Left lung (tissue), 10 donors: Measurements from ENCODE around the gene KCNK10. TPM values are rescaled to one million over a fixed set of nuclear protein-coding genes. Genes with fewer than 3 reads are reported as not detected.

Experiments used
- ATAC-seq: fragments of 200-7000 bp; cut with Tn5 transposase; one replicate; pipeline ENCODE4 v1.9.1; 2020; ENCODE audit warnings: moderate library complexity
- DNase-seq, 4 donors: peaks; one replicate each; pipeline ENCODE4 v3.0.0-alpha.2; 2013 to 2020
- H3K27ac ChIP-seq, 2 donors: fragments of 200-600 bp; sonication (generic) in 1 of 2; one replicate each; pipeline versions ENCODE4 v1.5.0 to v1.8.0; 2020 to 2021
- H3K27me3 ChIP-seq, 2 donors: fragments of 200-600 bp; sonication (generic) in 1 of 2; one replicate each; pipeline versions ENCODE4 v1.5.0 to v1.8.0; 2020 to 2021
- H3K36me3 ChIP-seq, 2 donors: fragments of 200-600 bp; sonication (generic) in 1 of 2; one replicate each; pipeline versions ENCODE4 v1.5.0 to v1.8.0; 2020 to 2021
- H3K4me1 ChIP-seq, 2 donors: fragments of 200-600 bp; one replicate each; pipeline ENCODE4 v1.8.0; 2021
- H3K4me3 ChIP-seq, 2 donors: fragments of 200-600 bp; sonication (generic) in 1 of 2; one replicate each; pipeline versions ENCODE4 v1.5.0 to v1.8.0; 2020 to 2021; ENCODE audit warnings: mild to moderate bottlenecking in 1 of 2
- H3K9me3 ChIP-seq, 2 donors: fragments of 200-600 bp; sonication (generic) in 1 of 2; one replicate each; pipeline versions ENCODE4 v1.5.0 to v1.8.0; 2020 to 2021
- intact Hi-C, 2 donors: fragments of 100-400 bp; cut with DNase I; formaldehyde crosslinking; loops; one replicate each; pipeline versions ENCODE4 v1.11.2 to v1.14.2; 2022
- polyA plus RNA-seq, 6 donors: library from polyadenylated mRNA; unstranded; fragments of 120-200 nt; gene quantifications; one replicate each; pipeline ENCODE4 v1.2.1, GENCODE V29; 2013; ENCODE audit not compliant: insufficient read length in 6 of 6
- total RNA-seq, 2 donors: library from RNA; stranded (reverse); fragmentation: NEBNext Ultra II Directional; extraction: Animal tissue kit (Norgen Biotek cat#: 25700); gene quantifications; one replicate each; pipeline ENCODE4 v1.2.1, GENCODE V29; 2021
- TF ChIP-seq, protein P1 (sequence below), 2 donors: fragments of 200-600 bp; sonication (generic) in 1 of 2; IDR thresholded peaks; one replicate each; pipeline versions ENCODE4 v1.5.0 to v1.8.0; 2021; ENCODE audit warnings: antibody characterized with exemption in 2 of 2
- donor health status: DM: no; HTN: yes; CAD: no.
- donor health status: DM: no; HTN: no; CAD: no.

KCNK10 gene
- total and polyA plus RNA-seq, 8 donors: 0.13 to 0.21 (median 0.16) TPM; not detected in 2

GRCh38 chr14:88354358-88354757 is 31.3 kb upstream of the KCNK10 start:
- intact Hi-C loops: no loop called here
- TF ChIP-seq, protein P1, sequence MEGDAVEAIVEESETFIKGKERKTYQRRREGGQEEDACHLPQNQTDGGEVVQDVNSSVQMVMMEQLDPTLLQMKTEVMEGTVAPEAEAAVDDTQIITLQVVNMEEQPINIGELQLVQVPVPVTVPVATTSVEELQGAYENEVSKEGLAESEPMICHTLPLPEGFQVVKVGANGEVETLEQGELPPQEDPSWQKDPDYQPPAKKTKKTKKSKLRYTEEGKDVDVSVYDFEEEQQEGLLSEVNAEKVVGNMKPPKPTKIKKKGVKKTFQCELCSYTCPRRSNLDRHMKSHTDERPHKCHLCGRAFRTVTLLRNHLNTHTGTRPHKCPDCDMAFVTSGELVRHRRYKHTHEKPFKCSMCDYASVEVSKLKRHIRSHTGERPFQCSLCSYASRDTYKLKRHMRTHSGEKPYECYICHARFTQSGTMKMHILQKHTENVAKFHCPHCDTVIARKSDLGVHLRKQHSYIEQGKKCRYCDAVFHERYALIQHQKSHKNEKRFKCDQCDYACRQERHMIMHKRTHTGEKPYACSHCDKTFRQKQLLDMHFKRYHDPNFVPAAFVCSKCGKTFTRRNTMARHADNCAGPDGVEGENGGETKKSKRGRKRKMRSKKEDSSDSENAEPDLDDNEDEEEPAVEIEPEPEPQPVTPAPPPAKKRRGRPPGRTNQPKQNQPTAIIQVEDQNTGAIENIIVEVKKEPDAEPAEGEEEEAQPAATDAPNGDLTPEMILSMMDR (IDR thresholded peaks at IDR 0.05): no peak
- H3K27me3 ChIP-seq: no peaks in the 10 kb centered on the region

GRCh38 chr14:88352698-88353097 is 29.6 kb upstream of the KCNK10 start:
- intact Hi-C loops: no loop called here
- H3K36me3 ChIP-seq: no peaks in the 10 kb centered on the region
- TF ChIP-seq, protein P1 (IDR thresholded peaks at IDR 0.05): no peak
- no peak overlapping the region for H3K4me3 ChIP-seq
- DNase-seq (no peak), ATAC-seq (no peak)
- H3K4me1 ChIP-seq: no peaks in the 10 kb centered on the region
- no peaks in the 10 kb centered on the region for H3K27me3 ChIP-seq
- no peak overlapping the region for H3K27ac ChIP-seq
- H3K9me3 ChIP-seq: peaks cover 0 to under 1% of the 10 kb centered on the region in 2 donors

More at GRCh38 chr14:88354358-88354757, 31.3 kb upstream of the KCNK10 start:
- H3K9me3 ChIP-seq: peaks cover 0 to 5% of the 10 kb centered on the region in 2 donors
- DNase-seq (no peak), ATAC-seq (no peak)
- no peak overlapping the region for H3K27ac ChIP-seq
- no peak overlapping the region for H3K4me3 ChIP-seq
- no peaks in the 10 kb centered on the region for H3K36me3 ChIP-seq
- H3K4me1 ChIP-seq: no peaks in the 10 kb centered on the region

- TF ChIP-seq, protein P1 (IDR thresholded peaks at IDR 0.05): no peak
- no peak for DNase-seq
- no peaks in the 10 kb centered on the region for H3K4me1 ChIP-seq
- H3K4me3 ChIP-seq: no peak overlapping the region
- no peaks in the 10 kb centered on the region for H3K27me3 ChIP-seq
- ATAC-seq: no peak
- no peak overlapping the region for H3K27ac ChIP-seq
- no peaks in the 10 kb centered on the region for H3K9me3 ChIP-seq
- H3K36me3 ChIP-seq: no peaks in the 10 kb centered on the region
- intact Hi-C loops: no loop called here
Measured at GRCh38 chr14:88351966-88352691, 29.1 kb upstream of the KCNK10 start.

- intact Hi-C loops: no loop called here
- Histone ChIP-seq H3K4me3 (no peak overlapping the region), H3K4me1 (no peaks in the 10 kb centered on the region), H3K27me3 (no peaks in the 10 kb centered on the region), H3K9me3 (no peaks in the 10 kb centered on the region), H3K27ac (no peak overlapping the region), H3K36me3 (no peaks in the 10 kb centered on the region)
- DNase-seq (no peak), ATAC-seq (no peak)
- TF ChIP-seq, protein P1 (IDR thresholded peaks at IDR 0.05): no peak
Measured at GRCh38 chr14:88348546-88348945, 25.5 kb upstream of the KCNK10 start.

DNA sequence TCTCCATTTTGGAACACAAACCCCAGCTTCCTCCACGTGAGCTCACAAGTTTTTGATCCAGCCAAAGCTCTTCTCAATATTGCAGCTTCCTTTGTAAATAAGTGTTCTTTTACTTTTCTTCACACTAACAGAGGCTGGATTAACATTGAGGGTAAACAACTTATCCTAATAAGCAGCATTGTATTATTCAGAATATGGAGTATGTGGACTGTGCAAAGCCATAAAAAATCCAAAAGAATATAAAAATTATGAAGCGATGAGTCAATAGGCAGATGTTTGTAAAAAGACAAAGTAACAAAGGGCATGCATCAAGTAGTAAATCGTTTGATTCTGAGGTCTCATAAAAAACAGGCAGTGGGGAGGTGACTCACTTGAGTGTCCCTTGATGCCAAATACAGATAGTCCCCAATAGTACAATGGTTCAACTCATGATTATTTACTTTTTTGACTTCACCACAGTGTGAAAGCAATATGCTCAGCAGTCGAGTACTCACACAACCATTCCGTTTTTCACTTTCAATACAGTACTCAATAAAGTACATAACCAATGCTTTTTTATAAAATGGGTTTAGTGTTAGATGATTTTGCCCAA is 23.1 kb upstream of the KCNK10 start:
- no peak for ATAC-seq
- TF ChIP-seq, protein P1 (IDR thresholded peaks at IDR 0.05): no peak
- Histone ChIP-seq H3K4me1 (no peaks in the 10 kb centered on the region), H3K27ac (no peak overlapping the region), H3K36me3 (no peaks in the 10 kb centered on the region), H3K4me3 (no peak overlapping the region), H3K9me3 (no peaks in the 10 kb centered on the region), H3K27me3 (no peaks in the 10 kb centered on the region)
- DNase-seq: no peak
- intact Hi-C loops: no loop called here
